ENCODE measurements around the gene TBX21.
A peak's percentile ranks its signal among the peaks of the same experiment; 100 is the strongest.

The TBX21 gene

DNA sequence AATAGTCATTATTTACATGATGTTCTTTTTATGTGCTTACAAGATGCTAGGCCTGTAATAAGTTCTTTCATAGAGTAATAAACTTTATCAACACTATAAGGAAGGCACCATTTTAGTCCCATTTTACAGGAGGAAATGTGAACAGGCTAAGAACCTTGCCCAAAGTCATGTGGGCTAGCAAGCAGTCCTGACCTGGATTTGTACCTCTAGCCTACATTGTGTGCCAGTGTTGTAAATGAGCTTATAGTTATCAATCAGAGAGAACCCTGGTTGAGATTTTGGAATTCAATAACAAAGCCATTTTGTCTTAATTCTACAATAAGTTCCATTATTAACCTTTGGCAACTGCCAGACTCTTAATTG, 45.7 kb upstream of the TBX21 start:
- DNase-seq (ENCODE audit: low read depth) = no peak
- TF ChIP-seq, protein P1, sequence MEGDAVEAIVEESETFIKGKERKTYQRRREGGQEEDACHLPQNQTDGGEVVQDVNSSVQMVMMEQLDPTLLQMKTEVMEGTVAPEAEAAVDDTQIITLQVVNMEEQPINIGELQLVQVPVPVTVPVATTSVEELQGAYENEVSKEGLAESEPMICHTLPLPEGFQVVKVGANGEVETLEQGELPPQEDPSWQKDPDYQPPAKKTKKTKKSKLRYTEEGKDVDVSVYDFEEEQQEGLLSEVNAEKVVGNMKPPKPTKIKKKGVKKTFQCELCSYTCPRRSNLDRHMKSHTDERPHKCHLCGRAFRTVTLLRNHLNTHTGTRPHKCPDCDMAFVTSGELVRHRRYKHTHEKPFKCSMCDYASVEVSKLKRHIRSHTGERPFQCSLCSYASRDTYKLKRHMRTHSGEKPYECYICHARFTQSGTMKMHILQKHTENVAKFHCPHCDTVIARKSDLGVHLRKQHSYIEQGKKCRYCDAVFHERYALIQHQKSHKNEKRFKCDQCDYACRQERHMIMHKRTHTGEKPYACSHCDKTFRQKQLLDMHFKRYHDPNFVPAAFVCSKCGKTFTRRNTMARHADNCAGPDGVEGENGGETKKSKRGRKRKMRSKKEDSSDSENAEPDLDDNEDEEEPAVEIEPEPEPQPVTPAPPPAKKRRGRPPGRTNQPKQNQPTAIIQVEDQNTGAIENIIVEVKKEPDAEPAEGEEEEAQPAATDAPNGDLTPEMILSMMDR (conservative IDR thresholded peaks at IDR 0.05; ENCODE audit: low read depth, low read length) = no peak
- no peak overlapping the region for H3K4me3 ChIP-seq (ENCODE audit: low read length)

DNA sequence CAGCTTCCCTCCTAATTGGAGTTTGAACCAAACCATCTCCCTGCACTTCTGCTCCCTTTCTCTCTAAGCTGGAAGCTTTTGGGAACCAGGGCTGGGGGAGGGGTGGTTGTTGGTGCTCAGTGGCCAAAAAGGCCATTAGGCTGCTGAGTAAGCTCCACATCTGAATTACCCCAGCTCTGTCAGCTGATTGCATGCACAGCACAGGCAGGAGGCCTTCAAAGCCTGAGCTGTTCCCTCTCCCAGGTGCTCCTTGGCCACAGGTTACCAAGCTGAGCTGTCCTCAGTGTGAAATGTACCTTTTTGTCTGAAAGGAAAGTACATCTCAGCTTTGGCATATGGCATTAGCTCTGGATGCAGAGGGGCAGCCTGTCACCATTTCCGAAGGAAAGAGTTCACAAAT, 45.3 kb upstream of the TBX21 start:
- no peak overlapping the region for H3K4me3 ChIP-seq (ENCODE audit: low read length)
- DNase-seq (ENCODE audit: low read depth) = no peak
- TF ChIP-seq, protein P1 (conservative IDR thresholded peaks at IDR 0.05; ENCODE audit: low read depth, low read length) = no peak

DNA sequence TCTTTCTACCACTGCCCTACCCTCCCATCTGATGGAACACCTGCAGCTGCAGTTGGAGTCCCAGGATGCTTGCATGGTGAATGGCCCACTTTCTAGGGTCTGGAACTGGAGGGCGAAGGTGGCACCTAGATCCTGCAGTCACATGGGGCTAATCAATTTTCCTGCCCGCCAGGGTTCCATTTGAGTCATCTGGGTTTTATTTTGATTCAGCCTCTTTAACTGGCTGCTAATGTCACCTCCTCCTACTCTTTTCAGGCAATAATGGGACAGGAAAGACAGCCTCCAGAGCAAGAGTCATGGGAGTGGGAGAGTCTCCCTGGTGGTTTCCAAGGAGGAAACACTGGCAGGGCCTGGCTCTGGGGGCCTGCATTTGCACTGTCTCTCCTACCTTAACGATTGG, 42.9 kb upstream of the TBX21 start:
- TF ChIP-seq, protein P1 (conservative IDR thresholded peaks at IDR 0.05; ENCODE audit: low read depth, low read length) = no peak

GRCh38 chr17:47692137-47692894, 40.7 kb upstream of the TBX21 start:
- no peak for DNase-seq (ENCODE audit: low read depth)
- TF ChIP-seq, protein P1 (conservative IDR thresholded peaks at IDR 0.05; ENCODE audit: low read depth, low read length) = no peak
- H3K4me3 ChIP-seq (ENCODE audit: low read length) = no peak overlapping the region

More for the DNA sequence above, 42.9 kb upstream of the TBX21 start:
- H3K4me3 ChIP-seq (ENCODE audit: low read length) = no peak overlapping the region
- no peak for DNase-seq (ENCODE audit: low read depth)

GRCh38 chr17:47692895-47693730, 39.9 kb upstream of the TBX21 start:
- DNase-seq (ENCODE audit: low read depth) = no peak
- TF ChIP-seq, protein P1 (conservative IDR thresholded peaks at IDR 0.05; ENCODE audit: low read depth, low read length) = no peak
- peak overlapping the region; percentile 57 for H3K4me3 ChIP-seq (ENCODE audit: low read length)

DNA sequence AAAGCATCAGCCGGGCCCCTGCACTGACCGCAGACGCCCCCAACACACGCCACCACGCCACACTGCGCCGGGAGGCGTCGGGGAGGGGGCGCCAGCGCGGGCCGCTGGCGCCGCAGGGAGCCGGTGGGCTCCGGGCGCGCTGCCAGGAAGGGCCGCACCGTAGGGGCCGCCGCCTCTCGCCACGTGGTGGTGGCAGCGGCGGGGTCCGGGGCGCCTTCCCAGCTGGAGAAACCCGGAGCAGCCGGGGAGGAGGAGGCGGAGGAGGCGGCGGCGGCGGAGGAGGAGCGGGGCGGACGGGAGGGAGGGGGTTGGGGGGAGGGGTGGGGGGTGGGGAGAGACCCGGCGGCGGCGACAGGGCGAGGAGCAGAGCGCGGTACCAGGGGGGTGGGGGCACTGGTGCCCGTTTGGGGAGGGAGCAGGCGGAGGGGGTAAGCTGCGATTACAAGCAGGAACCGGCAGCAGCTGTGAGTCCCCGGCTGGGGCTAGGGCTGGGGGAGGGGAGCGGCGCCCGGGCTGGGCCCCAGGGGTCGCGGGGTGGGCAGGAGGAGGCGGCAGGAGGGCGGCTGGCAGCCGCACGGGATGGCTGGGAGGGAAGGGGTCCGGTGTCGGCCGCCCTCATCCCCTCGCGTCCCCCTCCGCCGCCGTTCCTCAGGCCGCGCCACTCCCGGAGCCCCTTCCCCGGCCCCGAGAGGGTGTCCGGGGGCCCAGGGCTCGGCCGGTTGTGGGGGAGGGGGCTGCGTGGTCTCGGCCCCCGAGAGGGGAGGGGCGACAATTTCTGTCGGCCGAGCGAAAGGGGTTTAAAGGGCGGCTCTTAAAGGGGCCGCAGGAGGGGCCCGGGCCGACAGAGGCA, 39.1 kb upstream of the TBX21 start, which contains the start of gene TBKBP1:
TSS of gene TBKBP1 (plus strand) at position 431 of the 850 bp plus-strand sequence. CDS start 1,952 bp downstream, outside the sequence.
- TF ChIP-seq, protein P1 (conservative IDR thresholded peaks at IDR 0.05; ENCODE audit: low read depth, low read length) = no peak
- DNase-seq (ENCODE audit: low read depth) = no peak
- peak within 1 kb of the TSS; percentile 57 for H3K4me3 ChIP-seq (ENCODE audit: low read length)

Measured in retinal pigment epithelial cell (primary cell).